ENCODE data around the gene ACP7.

Gene ACP7

GRCh38 chr19:39150807-39151600 lies 66.8 kb downstream of the ACP7 start:
- no peak for DNase-seq

GRCh38 chr19:39152066-39152465 lies 67.9 kb downstream of the ACP7 start:
- no peak for DNase-seq

GRCh38 chr19:39154100-39154628 lies 70.0 kb downstream of the ACP7 start:
- no peak for DNase-seq

GRCh38 chr19:39154629-39155100 lies 70.5 kb downstream of the ACP7 start:
- no peak for DNase-seq

- no peak for DNase-seq
Observed at GRCh38 chr19:39155114-39155700, 71.0 kb downstream of the ACP7 start.

GRCh38 chr19:39155741-39156140 lies 71.6 kb downstream of the ACP7 start:
- no peak for DNase-seq

GRCh38 chr19:39156326-39157230 lies 72.4 kb downstream of the ACP7 start:
- no peak for DNase-seq

- no peak for DNase-seq
Observed at GRCh38 chr19:39157275-39157996, 73.3 kb downstream of the ACP7 start.

- no peak for DNase-seq
Observed at GRCh38 chr19:39157997-39158389, 73.8 kb downstream of the ACP7 start.

GRCh38 chr19:39158646-39159260 lies 74.6 kb downstream of the ACP7 start:
- no peak for DNase-seq

- DNase-seq = no peak
Observed at GRCh38 chr19:39160523-39160861, 76.3 kb downstream of the ACP7 start.

All from kidney glomerular epithelial cell (primary cell).